Skeletal muscle tissue (tissue), 4 donors: ENCODE results near the gene RNF7. TPM values are rescaled to one million over a fixed set of nuclear protein-coding genes. Genes with fewer than 3 reads are reported as not detected.
"Not testable (repeated sequence)": the region's sequence is repeated elsewhere in the genome, so short reads cannot be mapped to it uniquely, and the experiment has no call there.

Experiments used
- H3K27ac ChIP-seq: one replicate; pipeline ENCODE4 v1.7.0; 2013; ENCODE audit warnings: mild to moderate bottlenecking, low read depth, low read length, inconsistent platforms
- H3K27me3 ChIP-seq, 3 donors: one replicate each; pipeline ENCODE4 v1.7.0; 2013; ENCODE audit warnings: low read length in 3 of 3; ENCODE audit not compliant: control insufficient read depth in 3 of 3, insufficient read depth in 3 of 3
- H3K36me3 ChIP-seq, 3 donors: one replicate each; pipeline ENCODE4 v1.7.0; 2013; ENCODE audit warnings: low read length in 3 of 3; ENCODE audit not compliant: control insufficient read depth in 3 of 3, insufficient read depth in 3 of 3
- H3K4me1 ChIP-seq, 3 donors: one replicate each; pipeline ENCODE4 v1.7.0; 2013; ENCODE audit warnings: low read length in 3 of 3, mild to moderate bottlenecking in 3 of 3; ENCODE audit not compliant: control insufficient read depth in 3 of 3, insufficient read depth in 3 of 3
- H3K4me3 ChIP-seq, 3 donors: one replicate each; pipeline ENCODE4 v1.7.0; 2013; ENCODE audit warnings: low read length in 3 of 3
- H3K9ac ChIP-seq, 3 donors: one replicate each; pipeline ENCODE4 v1.7.0; 2013; ENCODE audit warnings: low read length in 3 of 3, mild to moderate bottlenecking in 3 of 3, moderate library complexity in 2 of 3, low read depth in 1 of 3
- H3K9me3 ChIP-seq, 3 donors: one replicate each; pipeline ENCODE4 v1.7.0; 2013; ENCODE audit warnings: low read length in 3 of 3; ENCODE audit not compliant: control insufficient read depth in 3 of 3
- total RNA-seq: library from RNA; depleted of rRNA; stranded (reverse); fragments of >200 nt; gene quantifications from one replicate; pipeline ENCODE4 v1.2.3, GENCODE V29; 2014
- donor health status: Osteomylitis.

Gene RNF7
- total RNA-seq, 1 donor from 2014 or later = 26.1 TPM

- H3K9me3 ChIP-seq = no peaks in the 10 kb centered on the region
- no peaks in the 10 kb centered on the region for H3K36me3 ChIP-seq
- H3K9ac ChIP-seq = no peak overlapping the region
- no peaks in the 10 kb centered on the region for H3K4me1 ChIP-seq
- peaks cover 0 to 3% (median 0%) of the 10 kb centered on the region in 3 donors for H3K27me3 ChIP-seq
- H3K27ac ChIP-seq = no peak overlapping the region
- H3K4me3 ChIP-seq = no peak overlapping the region
Measured at GRCh38 chr3:141776376-141776775, 38.3 kb downstream of the RNF7 start.

GRCh38 chr3:141776885-141777284 lies 38.8 kb downstream of the RNF7 start:
- no peak overlapping the region for H3K9ac ChIP-seq
- H3K4me1 ChIP-seq = no peaks in the 10 kb centered on the region
- no peak overlapping the region for H3K4me3 ChIP-seq
- peaks cover 0 to 3% (median 0%) of the 10 kb centered on the region in 3 donors for H3K27me3 ChIP-seq
- H3K27ac ChIP-seq = no peak overlapping the region
- no peaks in the 10 kb centered on the region for H3K36me3 ChIP-seq
- H3K9me3 ChIP-seq = no peaks in the 10 kb centered on the region

- Histone ChIP-seq H3K9ac (no peak overlapping the region), H3K27ac (no peak overlapping the region), H3K36me3 (no peaks in the 10 kb centered on the region), H3K4me3 (no peak overlapping the region), H3K27me3 (peaks cover 0 to 3% (median 0%) of the 10 kb centered on the region in 3 donors), H3K9me3 (no peaks in the 10 kb centered on the region), H3K4me1 (no peaks in the 10 kb centered on the region)
Measured at GRCh38 chr3:141777957-141778813, 40.1 kb downstream of the RNF7 start.

GRCh38 chr3:141779667-141780066 lies 41.6 kb downstream of the RNF7 start:
- no peaks in the 10 kb centered on the region for H3K36me3 ChIP-seq
- H3K9me3 ChIP-seq = no peaks in the 10 kb centered on the region
- no peak overlapping the region for H3K27ac ChIP-seq
- H3K9ac ChIP-seq = no peak overlapping the region
- H3K27me3 ChIP-seq = peaks cover 0 to 3% (median 0%) of the 10 kb centered on the region in 3 donors
- no peak overlapping the region for H3K4me3 ChIP-seq
- H3K4me1 ChIP-seq = no peaks in the 10 kb centered on the region

DNA sequence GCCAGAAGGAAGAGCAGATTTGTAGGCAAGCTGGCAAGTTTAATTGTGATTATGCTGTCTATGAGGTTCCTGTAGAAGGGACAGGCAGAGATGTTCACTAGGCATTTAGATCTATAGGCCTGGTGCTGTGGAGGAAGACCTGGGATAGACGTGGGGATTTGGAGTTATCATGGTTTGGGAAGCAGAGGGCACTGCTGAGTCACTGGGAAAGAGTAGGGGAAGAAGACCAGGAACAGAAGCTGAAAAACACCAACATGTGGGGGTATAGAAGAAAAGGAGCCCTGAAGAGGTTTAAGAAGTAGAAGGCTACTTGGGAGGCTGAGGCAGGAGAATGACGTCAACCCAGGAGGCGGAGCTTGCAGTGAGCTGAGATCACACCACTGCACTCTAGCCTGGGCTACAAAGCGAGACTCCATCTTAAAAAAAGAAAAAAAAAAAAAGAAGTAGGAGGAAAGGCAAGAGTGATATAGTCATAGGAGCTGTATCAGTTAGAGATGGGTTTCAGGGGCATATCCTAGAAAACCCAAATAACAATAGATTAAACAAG lies 44.4 kb downstream of the RNF7 start:
- H3K9me3 ChIP-seq = no peaks in the 10 kb centered on the region
- no peak overlapping the region for H3K4me3 ChIP-seq
- H3K36me3 ChIP-seq = no peaks in the 10 kb centered on the region
- no peak overlapping the region for H3K27ac ChIP-seq
- peaks cover 0 to 3% (median 0%) of the 10 kb centered on the region in 3 donors for H3K27me3 ChIP-seq
- no peak overlapping the region for H3K9ac ChIP-seq
- no peaks in the 10 kb centered on the region for H3K4me1 ChIP-seq

DNA sequence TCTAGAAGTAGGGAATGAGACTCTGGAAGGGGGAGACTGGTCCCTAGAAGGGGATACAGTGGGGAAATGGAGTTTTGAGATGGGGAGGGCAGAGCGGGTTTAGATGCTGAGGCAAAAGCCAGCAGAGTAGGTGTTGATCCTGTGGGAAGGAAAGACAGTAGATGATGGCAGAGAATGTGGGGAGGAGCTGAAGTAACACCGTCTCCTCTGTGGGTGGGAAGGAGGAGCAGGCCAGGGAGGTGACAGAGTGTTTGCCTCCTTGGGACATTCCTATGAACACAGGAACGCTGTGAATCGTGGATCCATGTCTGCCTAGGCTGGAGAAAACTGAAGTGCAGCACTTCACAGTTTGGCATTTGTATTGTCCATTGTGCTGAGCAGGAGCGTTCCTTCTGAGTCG lies 45.5 kb downstream of the RNF7 start:
- Histone ChIP-seq H3K9me3 (no peaks in the 10 kb centered on the region), H3K4me3 (no peak overlapping the region), H3K27me3 (peaks cover 0 to under 1% (median 0%) of the 10 kb centered on the region in 3 donors), H3K4me1 (no peaks in the 10 kb centered on the region), H3K36me3 (no peaks in the 10 kb centered on the region), H3K27ac (no peak overlapping the region), H3K9ac (no peak overlapping the region)

DNA sequence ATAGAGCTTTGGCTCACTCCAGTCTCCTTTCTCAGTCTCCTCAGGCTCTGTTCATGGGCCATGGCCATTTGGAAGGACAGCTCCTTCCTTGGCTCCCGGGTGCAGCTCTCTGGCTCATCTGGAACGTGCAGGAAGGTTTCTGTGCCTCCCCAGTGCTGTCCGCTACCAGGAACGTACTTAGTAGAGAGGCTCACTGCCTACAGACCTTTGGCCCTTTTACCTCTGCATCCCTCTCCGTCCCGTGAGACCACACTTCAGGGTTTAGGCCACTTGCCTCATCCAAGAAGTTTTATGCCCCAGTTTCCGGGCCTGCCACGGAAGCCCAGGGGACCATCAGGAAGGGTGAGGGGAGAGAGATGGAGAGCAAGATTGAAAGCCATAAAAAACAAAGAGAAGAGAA lies 46.0 kb downstream of the RNF7 start:
- Histone ChIP-seq H3K9me3 (no peaks in the 10 kb centered on the region), H3K27me3 (no peaks in the 10 kb centered on the region), H3K4me3 (no peak overlapping the region), H3K4me1 (no peaks in the 10 kb centered on the region), H3K27ac (no peak overlapping the region), H3K9ac (no peak overlapping the region), H3K36me3 (no peaks in the 10 kb centered on the region)

DNA sequence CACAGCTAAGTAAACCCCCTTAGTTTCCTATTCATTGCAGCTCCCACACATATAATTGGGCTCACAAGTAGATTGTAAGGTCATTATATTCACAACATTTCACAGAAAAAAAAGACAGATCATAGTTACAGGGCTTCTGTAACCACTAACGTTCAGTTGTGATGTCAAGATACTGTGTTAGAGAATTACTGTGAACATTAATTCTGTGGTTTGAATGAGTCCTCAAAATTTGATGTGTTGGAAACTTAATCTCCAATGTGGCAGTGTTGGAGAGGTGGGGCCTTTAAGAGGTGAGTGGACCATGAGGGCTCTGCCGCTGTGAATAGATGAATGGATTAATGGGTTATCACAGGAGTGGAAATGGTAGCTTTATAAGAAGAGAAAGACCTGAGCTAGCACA lies 46.4 kb downstream of the RNF7 start:
- Histone ChIP-seq H3K36me3 (no peaks in the 10 kb centered on the region), H3K9me3 (no peaks in the 10 kb centered on the region), H3K9ac (no peak overlapping the region), H3K4me3 (no peak overlapping the region), H3K27ac (no peak overlapping the region), H3K4me1 (no peaks in the 10 kb centered on the region), H3K27me3 (no peaks in the 10 kb centered on the region)

- Histone ChIP-seq H3K27ac (no peak overlapping the region), H3K9ac (no peak overlapping the region)
Measured at GRCh38 chr3:141788149-141788548, 50.1 kb downstream of the RNF7 start.

GRCh38 chr3:141788750-141789149 lies 50.7 kb downstream of the RNF7 start:
- not testable (repeated sequence) for H3K36me3 ChIP-seq, H3K27ac ChIP-seq, H3K4me3 ChIP-seq, H3K9ac ChIP-seq, H3K4me1 ChIP-seq, H3K27me3 ChIP-seq, H3K9me3 ChIP-seq

More at GRCh38 chr3:141788149-141788548, 50.1 kb downstream of the RNF7 start:
- H3K9me3 ChIP-seq = no peaks in the 10 kb centered on the region
- no peaks in the 10 kb centered on the region for H3K36me3 ChIP-seq
- H3K4me3 ChIP-seq = no peak overlapping the region
- H3K4me1 ChIP-seq = no peaks in the 10 kb centered on the region
- no peaks in the 10 kb centered on the region for H3K27me3 ChIP-seq
